Activated T-cell treated with anti-CD3 and anti-CD28 coated beads, Interleukin-2, amount 50 U/mL, for 72 hours (primary cell): ENCODE measurements around the gene UGT1A6. TPM values are rescaled to one million over a fixed set of nuclear protein-coding genes. Genes with fewer than 3 reads are reported as not detected.
A peak's percentile ranks its signal among the peaks of the same experiment; 100 is the strongest.
"Not testable (repeated sequence)": the region's sequence is repeated elsewhere in the genome, so short reads cannot be mapped to it uniquely, and the experiment has no call there.

Experiments
- ATAC-seq, 2 donors: fragments of 150-1000 bp; cut with Tn5 transposase; replicated peaks in 1 of 2; 2 replicates each; pipeline ENCODE4 v1.10.0; 2021; ENCODE audit warnings: moderate library complexity in 2 of 2, mild to moderate bottlenecking in 1 of 2
- DNase-seq, 2 donors: peaks; one replicate each; pipeline ENCODE4 v3.0.0; 2021 to 2022; ENCODE audit warnings: mixed read lengths in 1 of 2
- H3K27ac Mint-ChIP-seq: one replicate; pipeline ENCODE4 v1.8.0; 2022; ENCODE audit warnings: mild to moderate bottlenecking, moderate library complexity, mixed read lengths
- H3K27me3 Mint-ChIP-seq: one replicate; pipeline ENCODE4 v1.8.0; 2022; ENCODE audit warnings: low read depth, mixed read lengths
- H3K36me3 Mint-ChIP-seq, 2 donors: one replicate each; pipeline ENCODE4 v1.8.0; 2022; ENCODE audit warnings: mixed read lengths in 2 of 2, mild to moderate bottlenecking in 1 of 2; ENCODE audit not compliant: insufficient read depth in 2 of 2
- H3K4me1 Mint-ChIP-seq: one replicate; pipeline ENCODE4 v1.8.0; 2022; ENCODE audit warnings: low read depth, mixed read lengths
- H3K4me3 Mint-ChIP-seq, 2 donors: one replicate each; pipeline ENCODE4 v1.8.0; 2022; ENCODE audit warnings: mild to moderate bottlenecking in 2 of 2, mixed read lengths in 2 of 2, moderate library complexity in 2 of 2
- H3K9me3 Mint-ChIP-seq, 2 donors: one replicate each; pipeline ENCODE4 v1.8.0; 2022; ENCODE audit warnings: mixed read lengths in 2 of 2
- total RNA-seq, 2 donors: library from RNA; stranded (reverse); gene quantifications; one replicate each; pipeline ENCODE4 v1.2.3, GENCODE V29; 2022

Gene UGT1A6
- total RNA-seq, 2 donors from 2014 or later = not detected

- Mint-ChIP-seq H3K4me1 (no peaks in the 10 kb centered on the region), H3K27me3 (peaks cover 5% of the 10 kb centered on the region), H3K4me3 (no peak overlapping the region), H3K9me3 (no peaks in the 10 kb centered on the region), H3K36me3 (no peaks in the 10 kb centered on the region), H3K27ac (no peak overlapping the region)
- ATAC-seq = no peak
- no peak for DNase-seq
Measured at GRCh38 chr2:233691443-233692433, 952 bp upstream of the UGT1A6 start.

GRCh38 chr2:233693963-233694362 lies 1.3 kb downstream of the UGT1A6 start:
- Mint-ChIP-seq H3K36me3 (no peaks in the 10 kb centered on the region), H3K27me3 (peaks cover 5% of the 10 kb centered on the region), H3K27ac (no peak overlapping the region), H3K9me3 (no peaks in the 10 kb centered on the region), H3K4me3 (no peak overlapping the region), H3K4me1 (no peaks in the 10 kb centered on the region)
- ATAC-seq (no peak), DNase-seq (no peak)

GRCh38 chr2:233698740-233699139 lies 6.0 kb downstream of the UGT1A6 start:
- DNase-seq (no peak), ATAC-seq (no peak)
- no peaks in the 10 kb centered on the region for H3K36me3 Mint-ChIP-seq
- H3K27ac Mint-ChIP-seq = no peak overlapping the region
- H3K4me3 Mint-ChIP-seq = no peak overlapping the region
- H3K27me3 Mint-ChIP-seq = peaks cover 2% of the 10 kb centered on the region
- no peaks in the 10 kb centered on the region for H3K4me1 Mint-ChIP-seq
- no peaks in the 10 kb centered on the region for H3K9me3 Mint-ChIP-seq

DNA sequence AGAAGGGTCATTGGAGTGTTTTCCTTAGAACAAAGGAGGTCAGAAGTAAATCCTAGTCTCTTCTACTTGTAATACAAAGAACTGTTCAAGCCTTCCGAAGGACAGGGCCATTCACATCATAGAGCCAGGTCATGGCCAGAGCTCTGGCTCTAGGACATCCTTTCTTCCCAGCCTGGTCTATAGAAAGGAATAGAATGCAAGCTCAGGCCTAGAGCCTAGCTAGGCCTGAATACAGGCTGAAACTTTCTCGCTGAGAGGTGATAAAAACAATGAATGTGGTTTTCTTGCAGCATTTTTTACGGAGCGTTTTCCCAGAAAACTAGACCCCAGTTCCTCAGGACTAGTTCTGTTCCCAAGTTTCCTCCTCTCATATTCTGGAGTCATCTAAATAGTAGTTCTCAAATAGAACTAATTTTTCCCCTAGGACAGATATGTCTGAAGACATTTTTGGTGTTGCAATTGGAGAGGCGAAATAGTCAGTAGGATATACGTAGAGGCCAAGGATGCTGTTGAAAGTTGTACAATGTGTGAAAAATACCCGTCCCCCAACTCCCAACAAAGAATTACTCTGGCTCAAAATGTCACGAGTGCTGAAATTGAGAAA lies 6.8 kb downstream of the UGT1A6 start:
- no peak for ATAC-seq
- Mint-ChIP-seq H3K27ac (no peak overlapping the region), H3K4me3 (no peak overlapping the region), H3K27me3 (no peaks in the 10 kb centered on the region), H3K36me3 (no peaks in the 10 kb centered on the region), H3K4me1 (no peaks in the 10 kb centered on the region), H3K9me3 (no peaks in the 10 kb centered on the region)
- no peak for DNase-seq

- H3K27ac Mint-ChIP-seq = no peak overlapping the region
- no peaks in the 10 kb centered on the region for H3K36me3 Mint-ChIP-seq
- H3K27me3 Mint-ChIP-seq = no peaks in the 10 kb centered on the region
- no peaks in the 10 kb centered on the region for H3K9me3 Mint-ChIP-seq
- DNase-seq (no peak), ATAC-seq (no peak)
- H3K4me3 Mint-ChIP-seq = no peak overlapping the region
- no peaks in the 10 kb centered on the region for H3K4me1 Mint-ChIP-seq
Measured at GRCh38 chr2:233700028-233700635, 7.4 kb downstream of the UGT1A6 start.

DNA sequence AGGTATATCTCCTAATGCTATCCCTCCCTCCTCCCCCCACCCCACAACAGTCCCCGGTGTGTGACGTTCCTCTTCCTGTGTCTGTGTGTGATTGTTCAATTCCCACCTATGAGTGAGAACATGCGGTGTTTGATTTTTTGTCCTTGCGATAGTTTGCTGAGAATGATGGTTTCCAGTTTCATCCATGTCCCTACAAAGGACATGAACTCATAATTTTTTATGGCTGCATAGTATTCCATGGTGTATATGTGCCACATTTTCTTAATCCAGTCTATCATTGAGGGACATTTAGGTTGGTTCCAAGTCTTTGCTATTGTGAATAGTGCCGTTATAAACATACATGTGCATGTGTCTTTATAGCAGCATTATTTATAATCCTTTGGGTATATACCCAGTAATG lies 8.2 kb downstream of the UGT1A6 start:
- not testable (repeated sequence) for H3K36me3 Mint-ChIP-seq, DNase-seq, H3K9me3 Mint-ChIP-seq, ATAC-seq, H3K4me3 Mint-ChIP-seq, H3K27me3 Mint-ChIP-seq, H3K27ac Mint-ChIP-seq, H3K4me1 Mint-ChIP-seq

GRCh38 chr2:233702238-233702637 lies 9.5 kb downstream of the UGT1A6 start:
- H3K36me3 Mint-ChIP-seq = no peaks in the 10 kb centered on the region
- H3K9me3 Mint-ChIP-seq = no peaks in the 10 kb centered on the region
- no peaks in the 10 kb centered on the region for H3K4me1 Mint-ChIP-seq
- no peak for ATAC-seq
- no peak overlapping the region for H3K4me3 Mint-ChIP-seq
- DNase-seq = no peak
- no peaks in the 10 kb centered on the region for H3K27me3 Mint-ChIP-seq
- H3K27ac Mint-ChIP-seq = no peak overlapping the region

GRCh38 chr2:233705911-233706506 lies 13.3 kb downstream of the UGT1A6 start:
- H3K9me3 Mint-ChIP-seq = no peaks in the 10 kb centered on the region
- H3K4me1 Mint-ChIP-seq = no peaks in the 10 kb centered on the region
- H3K27me3 Mint-ChIP-seq = no peaks in the 10 kb centered on the region
- H3K27ac Mint-ChIP-seq = no peak overlapping the region
- H3K4me3 Mint-ChIP-seq = no peak overlapping the region
- H3K36me3 Mint-ChIP-seq = no peaks in the 10 kb centered on the region
- no peak for DNase-seq
- ATAC-seq = no peak

DNA sequence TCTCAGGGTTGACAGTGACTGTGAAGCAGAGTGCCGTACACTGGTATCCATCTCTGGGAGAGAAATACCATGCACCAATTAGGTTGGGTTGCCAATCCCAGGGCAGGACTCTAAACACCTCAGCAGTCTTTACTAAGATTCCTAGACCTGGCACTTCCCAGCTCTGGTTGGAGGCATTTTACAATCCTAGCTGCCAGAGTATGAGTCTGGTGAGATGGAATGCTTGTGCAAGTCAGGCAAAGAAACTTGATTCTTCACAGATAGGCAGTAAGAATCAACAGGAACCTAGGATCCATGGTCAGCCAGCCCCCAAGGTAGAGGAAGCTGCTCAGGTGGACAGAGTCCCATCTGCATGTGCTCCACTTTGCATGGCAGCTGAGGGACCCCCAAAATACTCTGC lies 14.0 kb downstream of the UGT1A6 start:
- no peak for DNase-seq
- Mint-ChIP-seq H3K9me3 (no peaks in the 10 kb centered on the region), H3K4me3 (no peak overlapping the region), H3K27ac (no peak overlapping the region), H3K27me3 (peaks cover 7% of the 10 kb centered on the region), H3K36me3 (no peaks in the 10 kb centered on the region), H3K4me1 (no peaks in the 10 kb centered on the region)
- no peak for ATAC-seq

DNA sequence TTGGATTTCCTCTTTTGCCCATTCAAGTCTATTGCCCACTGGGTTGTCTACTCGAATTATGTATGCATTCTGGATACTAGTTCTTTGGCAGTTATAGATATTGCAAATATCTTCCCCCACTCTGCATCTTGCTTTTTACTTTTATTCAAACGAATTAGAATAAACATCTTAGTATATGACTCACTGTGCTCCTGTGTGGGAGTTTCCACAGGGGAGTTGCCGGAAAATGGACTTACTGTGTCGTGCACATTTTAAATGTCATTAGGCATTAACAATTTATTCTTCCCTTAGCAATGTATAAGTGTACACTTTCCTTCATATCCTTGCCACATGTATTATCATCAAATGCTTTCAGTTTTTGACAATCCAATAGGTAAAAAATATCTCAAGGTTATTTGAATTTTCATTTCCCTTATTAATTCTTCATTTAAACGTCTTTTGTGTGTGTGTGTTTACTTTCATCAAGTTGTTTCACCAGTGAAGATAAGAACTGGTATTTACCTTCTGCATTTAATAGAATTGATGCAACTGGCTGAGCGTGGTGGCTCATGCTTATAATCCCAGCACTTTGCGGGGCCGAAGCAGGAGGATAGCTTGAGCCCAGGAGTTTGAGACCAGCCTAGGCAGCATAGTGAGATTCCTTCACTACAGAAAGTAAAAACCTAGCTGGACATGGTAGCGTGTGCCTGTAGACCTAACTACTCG lies 15.4 kb downstream of the UGT1A6 start:
- no peaks in the 10 kb centered on the region for H3K9me3 Mint-ChIP-seq
- H3K27ac Mint-ChIP-seq = no peak overlapping the region
- H3K4me3 Mint-ChIP-seq = no peak overlapping the region
- no peaks in the 10 kb centered on the region for H3K36me3 Mint-ChIP-seq
- no peak for ATAC-seq
- H3K4me1 Mint-ChIP-seq = no peaks in the 10 kb centered on the region
- H3K27me3 Mint-ChIP-seq = peaks cover 16% of the 10 kb centered on the region
- DNase-seq = no peak

- Mint-ChIP-seq H3K27ac (no peak overlapping the region), H3K36me3 (no peaks in the 10 kb centered on the region), H3K4me3 (no peak overlapping the region), H3K27me3 (peaks cover 16% of the 10 kb centered on the region), H3K9me3 (no peaks in the 10 kb centered on the region), H3K4me1 (peaks cover 8% of the 10 kb centered on the region)
- no peak for ATAC-seq
- no peak for DNase-seq
Measured at GRCh38 chr2:233708942-233709341, 16.3 kb downstream of the UGT1A6 start.

- Mint-ChIP-seq H3K27me3 (peaks cover 24% of the 10 kb centered on the region), H3K27ac (no peak overlapping the region), H3K36me3 (no peaks in the 10 kb centered on the region), H3K4me1 (peaks cover 10% of the 10 kb centered on the region), H3K4me3 (no peak overlapping the region), H3K9me3 (no peaks in the 10 kb centered on the region)
- ATAC-seq (peak; percentile 62 to 65), DNase-seq (peak; percentile 74)
Measured at GRCh38 chr2:233711312-233712008, 18.8 kb downstream of the UGT1A6 start.
